Naive thymus-derived CD8-positive, alpha-beta T cell (primary cell): ENCODE data around the gene SLC25A41. TPM values are rescaled to one million over a fixed set of nuclear protein-coding genes. Genes with fewer than 3 reads are reported as not detected.

ENCODE experiments used
- microRNA-seq: library from miRNA; unstranded; fragments of <30 nt; microRNA quantifications from one replicate; pipeline ENCODE4 v1.2.0, GENCODE V29; 2022; ENCODE audit warnings: borderline microRNAs expressed
- polyA plus RNA-seq, 3 donors: library from polyadenylated mRNA; unstranded; fragments of 300-500 nt; fragmentation: Illumina TruSeq; gene quantifications; one replicate each; pipeline ENCODE4 v1.2.3, GENCODE V29; 2021
- total RNA-seq, 8 experiments: library from RNA in 2 of 8; stranded (reverse) in 2 of 8; gene quantifications; one replicate each; pipeline ENCODE4 v1.2.3 and lab custom pipeline; 2021 to 2026

Gene SLC25A41
- total and polyA plus RNA-seq, 5 experiments from 2014 or later = 0.38 to 0.96 (median 0.62) TPM; not detected in 2

Small RNAs within 50 kb of the gene (microRNA-seq; reads per million reads assigned to microRNA genes)
- gene MIR3940 (3.4 reads per million, percentile 4 among the genes with 10 or more reads in this experiment), gene MIR6790 (not detected), gene MIR6885 (not detected)

Other genes with a start within 250 kb of the SLC25A41 start
- 10 to 100 TPM; 37.7 to 41.7 TPM for gene MLLT1, start 153.8 kb downstream of the SLC25A41 start, total RNA-seq
- 1 to 10 TPM in 2 of 3 donors, under 1 TPM in 1; 0.68 to 2.7 (median 1.2) TPM for gene MLLT1, start 153.8 kb downstream of the SLC25A41 start, polyA plus RNA-seq
- gene ACER1, start 100.2 kb downstream of the SLC25A41 start, total RNA-seq = 1 to 10 TPM in 1 of 2 experiments, under 1 TPM in 1; 0.91 to 1.1 TPM
- gene ACER1, start 100.2 kb downstream of the SLC25A41 start, polyA plus RNA-seq = 1 to 10 TPM; 1.4 to 2.6 (median 2.3) TPM
- gene CLPP, start 72.2 kb downstream of the SLC25A41 start, total RNA-seq = 10 to 100 TPM; 73.0 to 74.4 TPM
- 100 to 1,000 TPM; 142 to 197 (median 148) TPM for gene CLPP, start 72.2 kb downstream of the SLC25A41 start, polyA plus RNA-seq
- 10 to 100 TPM; 73.7 TPM for gene ALKBH7, start 61.0 kb downstream of the SLC25A41 start, total RNA-seq
- 100 to 1,000 TPM; 130 to 162 (median 144) TPM for gene ALKBH7, start 61.0 kb downstream of the SLC25A41 start, polyA plus RNA-seq
- gene PSPN, start 57.8 kb downstream of the SLC25A41 start, total RNA-seq = 1 to 10 TPM; 3.3 to 3.7 TPM
- gene PSPN, start 57.8 kb downstream of the SLC25A41 start, polyA plus RNA-seq = 1 to 10 TPM in 2 of 3 donors, under 1 TPM in 1; 0.50 to 1.2 (median 1.1) TPM
- 10 to 100 TPM; 54.1 to 64.8 TPM for gene GTF2F1, start 40.6 kb downstream of the SLC25A41 start, total RNA-seq
- 10 to 100 TPM; 16.3 to 30.1 (median 20.6) TPM for gene GTF2F1, start 40.6 kb downstream of the SLC25A41 start, polyA plus RNA-seq
- 100 to 1,000 TPM; 159 to 167 TPM for gene KHSRP, start 9.0 kb downstream of the SLC25A41 start, total RNA-seq
- gene KHSRP, start 9.0 kb downstream of the SLC25A41 start, polyA plus RNA-seq = 10 to 100 TPM; 14.5 to 26.2 (median 14.7) TPM
- gene SLC25A23, start 26.0 kb upstream of the SLC25A41 start, total RNA-seq = 10 to 100 TPM; 19.0 to 24.5 TPM
- gene SLC25A23, start 26.0 kb upstream of the SLC25A41 start, polyA plus RNA-seq = 10 to 100 TPM; 14.6 to 29.6 (median 15.9) TPM
- 10 to 100 TPM in 1 of 2 experiments, 1 to 10 TPM in 1; 8.5 to 10.5 TPM for gene CRB3, start 30.5 kb upstream of the SLC25A41 start, total RNA-seq
- 1 to 10 TPM; 4.3 to 5.8 (median 5.7) TPM for gene CRB3, start 30.5 kb upstream of the SLC25A41 start, polyA plus RNA-seq
- gene DENND1C, start 48.0 kb upstream of the SLC25A41 start, total RNA-seq = 100 to 1,000 TPM; 105 to 110 TPM
- gene DENND1C, start 48.0 kb upstream of the SLC25A41 start, polyA plus RNA-seq = 100 to 1,000 TPM in 1 of 3 donors, 10 to 100 TPM in 2; 35.4 to 106 (median 67.7) TPM
- gene TUBB4A, start 68.5 kb upstream of the SLC25A41 start, total RNA-seq = 1 to 10 TPM; 7.6 to 8.8 TPM
- 1 to 10 TPM; 2.8 to 7.3 (median 5.2) TPM for gene TUBB4A, start 68.5 kb upstream of the SLC25A41 start, polyA plus RNA-seq
- gene TNFSF9, start 97.3 kb upstream of the SLC25A41 start, total RNA-seq = 1 to 10 TPM in 1 of 2 experiments, under 1 TPM in 1; 0.30 to 1.0 TPM
- gene TNFSF9, start 97.3 kb upstream of the SLC25A41 start, polyA plus RNA-seq = under 1 TPM in 2 of 3 donors, not detected in 1; 0.25 to 0.54 TPM
- not detected for gene CD70, start 157.4 kb upstream of the SLC25A41 start, total RNA-seq
- gene CD70, start 157.4 kb upstream of the SLC25A41 start, polyA plus RNA-seq = under 1 TPM in 1 of 3 donors, not detected in 2; 0.90 TPM
- 1 to 10 TPM; 1.5 to 1.6 TPM for gene TNFSF14, start 236.4 kb upstream of the SLC25A41 start, total RNA-seq
- gene TNFSF14, start 236.4 kb upstream of the SLC25A41 start, polyA plus RNA-seq = 1 to 10 TPM; 2.0 to 4.9 (median 3.4) TPM